Neural progenitor cell (in vitro differentiated cells): ENCODE data around the gene SLC4A9. TPM values are rescaled to one million over a fixed set of nuclear protein-coding genes. Genes with fewer than 3 reads are reported as not detected.

Source experiments
- DNase-seq: peaks from one replicate; pipeline ENCODE4 v3.0.0-alpha.2; 2016; ENCODE audit warnings: low spot score
- H2AFZ ChIP-seq: fragments of 200-600 bp; sonication (generic); replicated peaks from 2 replicates; pipeline ENCODE4 v1.6.1; 2016; ENCODE audit warnings: antibody characterized with exemption
- H3F3A ChIP-seq: fragments of 200-600 bp; sonication (generic); 2 replicates; pipeline ENCODE4 v1.6.1; 2016; ENCODE audit warnings: antibody characterized with exemption, low read depth
- H3K27ac ChIP-seq: fragments of 200-600 bp; sonication (generic); 2 replicates; pipeline ENCODE4 v1.5.1; 2016; ENCODE audit warnings: mild to moderate bottlenecking
- H3K27me3 ChIP-seq: fragments of 200-600 bp; sonication (generic); 2 replicates; pipeline ENCODE4 v1.6.1; 2016; ENCODE audit warnings: mild to moderate bottlenecking, moderate library complexity
- H3K36me3 ChIP-seq: fragments of 200-600 bp; sonication (generic); 2 replicates; pipeline ENCODE4 v1.5.1; 2016
- H3K4me1 ChIP-seq: fragments of 200-600 bp; sonication (generic); 2 replicates; pipeline ENCODE4 v1.6.1; 2016; ENCODE audit warnings: mixed run types
- H3K4me2 ChIP-seq: fragments of 200-600 bp; sonication (generic); 2 replicates; pipeline ENCODE4 v1.6.1; 2016
- H3K4me3 ChIP-seq: fragments of 200-600 bp; sonication (generic); 2 replicates; pipeline ENCODE4 v1.5.1; 2016
- H3K79me2 ChIP-seq: fragments of 200-600 bp; sonication (generic); 2 replicates; pipeline ENCODE4 v1.6.1; 2016; ENCODE audit warnings: low read depth
- H3K9ac ChIP-seq: fragments of 200-600 bp; sonication (generic); 2 replicates; pipeline ENCODE4 v1.6.1; 2016
- H3K9me3 ChIP-seq: fragments of 200-600 bp; sonication (generic); 2 replicates; pipeline ENCODE4 v1.5.1; 2016; ENCODE audit warnings: low read depth
- H4K20me1 ChIP-seq: fragments of 200-600 bp; sonication (generic); 2 replicates; pipeline ENCODE4 v1.6.1; 2016; ENCODE audit warnings: low read depth
- H3K27ac Mint-ChIP-seq: 3 replicates; pipeline ENCODE4 v1.8.0; 2021; ENCODE audit warnings: mixed read lengths
- H3K27me3 Mint-ChIP-seq: 2 replicates; pipeline ENCODE4 v1.8.0; 2022; ENCODE audit warnings: low read depth, mild to moderate bottlenecking, inconsistent platforms, moderate library complexity, mixed read lengths; ENCODE audit not compliant: insufficient read depth
- H3K36me3 Mint-ChIP-seq: 3 replicates; pipeline ENCODE4 v1.8.0; 2021; ENCODE audit warnings: mixed read lengths
- H3K4me1 Mint-ChIP-seq: 3 replicates; pipeline ENCODE4 v1.8.0; 2021; ENCODE audit warnings: mixed read lengths
- H3K4me3 Mint-ChIP-seq: 3 replicates; pipeline ENCODE4 v1.8.0; 2021; ENCODE audit warnings: mild to moderate bottlenecking, moderate library complexity, mixed read lengths
- H3K9me3 Mint-ChIP-seq: 3 replicates; pipeline ENCODE4 v1.8.0; 2020; ENCODE audit warnings: mixed read lengths
- EZH2 ChIP-seq: fragments of 200-600 bp; sonication (generic); IDR thresholded peaks from 2 replicates; pipeline ENCODE4 v1.6.1; 2017; ENCODE audit warnings: antibody characterized with exemption, mild to moderate bottlenecking, moderate library complexity
- EZH2phosphoT487 ChIP-seq: fragments of 200-600 bp; sonication (generic); IDR thresholded peaks from 2 replicates; pipeline ENCODE4 v1.6.1; 2017; ENCODE audit warnings: antibody characterized with exemption
- total RNA-seq: library from RNA; depleted of rRNA; stranded (reverse); fragments of >200 nt; gene quantifications from 2 replicates; pipeline ENCODE4 v1.2.3, GENCODE V29; 2015; ENCODE audit warnings: low replicate concordance
- TF ChIP-seq, protein P1 (sequence below): fragments of 200-600 bp; sonication (generic); IDR thresholded peaks from 2 replicates; pipeline ENCODE4 v1.5.1; 2017; ENCODE audit warnings: antibody characterized with exemption, mild to moderate bottlenecking

Gene SLC4A9
- total RNA-seq, 1 donor from 2014 or later, result not detected

DNA sequence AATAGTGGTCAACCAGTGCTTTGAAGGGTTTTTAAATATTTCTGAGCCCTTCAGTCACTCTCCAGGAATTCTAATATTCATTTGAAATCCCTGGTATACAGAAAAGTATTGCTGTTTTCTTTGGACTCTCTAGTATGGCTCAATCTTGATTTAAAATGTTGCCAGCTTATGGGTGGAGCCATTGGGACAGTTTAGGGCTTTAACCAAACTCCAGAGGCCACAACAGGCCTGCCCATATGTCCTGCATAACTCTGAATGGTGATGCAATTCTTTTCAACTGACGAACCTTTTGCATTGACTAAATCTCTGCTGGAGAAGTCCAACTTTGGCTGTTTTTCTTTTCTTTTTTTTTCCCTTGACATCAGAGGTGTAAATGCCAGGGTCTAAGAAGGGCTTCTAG, 31.3 kb downstream of the SLC4A9 start:
- H3K36me3 Mint-ChIP-seq, result peaks cover 2% of the 10 kb centered on the region
- Histone ChIP-seq H3K4me3 (no peak overlapping the region), H3K79me2 (no peaks in the 10 kb centered on the region), H3K4me2 (no peak overlapping the region), H3K9ac (no peak overlapping the region), H2AFZ (no peak overlapping the region), H3K27ac (no peak overlapping the region), H3K9me3 (no peaks in the 10 kb centered on the region), H3F3A (no peaks in the 10 kb centered on the region), H3K27me3 (no peaks in the 10 kb centered on the region), H4K20me1 (no peaks in the 10 kb centered on the region), H3K36me3 (no peaks in the 10 kb centered on the region), H3K4me1 (no peaks in the 10 kb centered on the region)
- no peak for DNase-seq
- H3K9me3 Mint-ChIP-seq, result no peaks in the 10 kb centered on the region
- no peak overlapping the region for H3K27ac Mint-ChIP-seq
- TF ChIP-seq, protein P1, sequence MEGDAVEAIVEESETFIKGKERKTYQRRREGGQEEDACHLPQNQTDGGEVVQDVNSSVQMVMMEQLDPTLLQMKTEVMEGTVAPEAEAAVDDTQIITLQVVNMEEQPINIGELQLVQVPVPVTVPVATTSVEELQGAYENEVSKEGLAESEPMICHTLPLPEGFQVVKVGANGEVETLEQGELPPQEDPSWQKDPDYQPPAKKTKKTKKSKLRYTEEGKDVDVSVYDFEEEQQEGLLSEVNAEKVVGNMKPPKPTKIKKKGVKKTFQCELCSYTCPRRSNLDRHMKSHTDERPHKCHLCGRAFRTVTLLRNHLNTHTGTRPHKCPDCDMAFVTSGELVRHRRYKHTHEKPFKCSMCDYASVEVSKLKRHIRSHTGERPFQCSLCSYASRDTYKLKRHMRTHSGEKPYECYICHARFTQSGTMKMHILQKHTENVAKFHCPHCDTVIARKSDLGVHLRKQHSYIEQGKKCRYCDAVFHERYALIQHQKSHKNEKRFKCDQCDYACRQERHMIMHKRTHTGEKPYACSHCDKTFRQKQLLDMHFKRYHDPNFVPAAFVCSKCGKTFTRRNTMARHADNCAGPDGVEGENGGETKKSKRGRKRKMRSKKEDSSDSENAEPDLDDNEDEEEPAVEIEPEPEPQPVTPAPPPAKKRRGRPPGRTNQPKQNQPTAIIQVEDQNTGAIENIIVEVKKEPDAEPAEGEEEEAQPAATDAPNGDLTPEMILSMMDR, result no peak
- TF ChIP-seq EZH2, result no peak
- TF ChIP-seq EZH2phosphoT487, result no peak
- no peak overlapping the region for H3K4me3 Mint-ChIP-seq
- H3K4me1 Mint-ChIP-seq, result no peaks in the 10 kb centered on the region
- no peaks in the 10 kb centered on the region for H3K27me3 Mint-ChIP-seq

DNA sequence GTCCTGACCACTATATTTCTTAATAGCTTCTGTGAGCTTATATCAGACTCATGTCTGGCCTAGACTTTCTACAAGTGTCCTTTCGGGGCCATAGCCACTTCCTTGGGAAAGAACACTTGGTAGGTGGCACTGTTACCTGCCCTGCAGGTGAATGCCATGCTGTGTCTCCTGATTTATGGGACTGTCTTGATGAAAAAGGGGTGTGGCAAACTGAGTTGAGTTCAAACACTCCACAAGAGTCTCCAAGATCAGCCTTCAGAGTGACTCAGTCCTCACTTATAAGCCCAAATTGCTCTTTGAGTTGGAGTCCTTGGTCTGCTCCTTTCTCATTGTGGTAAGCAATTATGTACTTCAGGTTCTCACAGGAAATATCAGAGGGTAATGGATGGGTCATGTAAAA, 31.7 kb downstream of the SLC4A9 start:
- Mint-ChIP-seq H3K27ac (no peak overlapping the region), H3K4me3 (no peak overlapping the region), H3K36me3 (peaks cover 2% of the 10 kb centered on the region), H3K9me3 (no peaks in the 10 kb centered on the region), H3K27me3 (no peaks in the 10 kb centered on the region), H3K4me1 (no peaks in the 10 kb centered on the region)
- Histone ChIP-seq H4K20me1 (no peaks in the 10 kb centered on the region), H3K79me2 (no peaks in the 10 kb centered on the region), H3K36me3 (no peaks in the 10 kb centered on the region), H2AFZ (no peak overlapping the region), H3K27me3 (no peaks in the 10 kb centered on the region), H3F3A (no peaks in the 10 kb centered on the region), H3K27ac (no peak overlapping the region), H3K4me3 (no peak overlapping the region), H3K9ac (no peak overlapping the region), H3K4me1 (no peaks in the 10 kb centered on the region), H3K9me3 (no peaks in the 10 kb centered on the region), H3K4me2 (no peak overlapping the region)
- TF ChIP-seq EZH2phosphoT487, result no peak
- TF ChIP-seq, protein P1, result no peak
- no peak for DNase-seq

DNA sequence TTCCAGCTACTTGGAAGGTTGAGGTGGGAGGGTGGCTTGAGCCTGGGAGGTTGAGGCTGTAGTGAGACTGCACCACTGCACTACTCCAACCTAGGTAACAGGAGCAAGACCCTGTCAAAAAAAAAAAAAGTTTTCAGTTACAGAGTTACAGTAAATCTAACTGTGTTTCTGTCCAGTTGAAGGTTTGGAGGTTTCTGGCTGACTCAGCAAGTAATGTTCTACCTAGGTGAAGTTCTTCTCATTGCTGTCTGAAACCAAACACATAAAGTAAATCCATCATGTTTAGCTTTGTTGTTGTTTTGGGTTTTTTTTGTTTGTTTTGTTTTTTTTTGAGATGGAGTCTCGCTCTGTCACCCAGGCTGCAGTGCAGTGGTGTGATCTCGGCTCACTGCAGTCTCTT, 33.7 kb downstream of the SLC4A9 start:
- no peak overlapping the region for H3K4me3 ChIP-seq

More for the DNA sequence above, 33.7 kb downstream of the SLC4A9 start:
- Mint-ChIP-seq H3K4me3 (no peak overlapping the region), H3K36me3 (peaks cover 2% of the 10 kb centered on the region), H3K27ac (no peak overlapping the region), H3K27me3 (no peaks in the 10 kb centered on the region), H3K9me3 (no peaks in the 10 kb centered on the region), H3K4me1 (no peaks in the 10 kb centered on the region)
- Histone ChIP-seq H4K20me1 (no peaks in the 10 kb centered on the region), H3K4me2 (no peak overlapping the region), H3K9me3 (no peaks in the 10 kb centered on the region), H2AFZ (no peak overlapping the region), H3K36me3 (no peaks in the 10 kb centered on the region), H3K79me2 (peaks cover 4% of the 10 kb centered on the region), H3K27me3 (no peaks in the 10 kb centered on the region), H3K27ac (no peak overlapping the region), H3K4me1 (no peaks in the 10 kb centered on the region), H3F3A (no peaks in the 10 kb centered on the region), H3K9ac (no peak overlapping the region)
- no peak for DNase-seq
- TF ChIP-seq, protein P1, result no peak
